Cardiac septum (tissue), 1 donor: Measurements from ENCODE around the gene TGFB1I1. TPM values are rescaled to one million over a fixed set of nuclear protein-coding genes. Genes with fewer than 3 reads are reported as not detected.

ENCODE experiments used
- DNase-seq: peaks from one replicate; pipeline ENCODE4 v3.0.0-alpha.2; 2020; ENCODE audit warnings: low spot score
- intact Hi-C: fragments of 100-400 bp; cut with DNase I; formaldehyde crosslinking; loops from one replicate; pipeline ENCODE4 v1.14.0; 2022
- total RNA-seq: library from RNA; stranded (reverse); fragmentation: NEBNext Ultra II Directional; extraction: Animal tissue kit (Norgen Biotek cat#: 25700); gene quantifications from one replicate; pipeline ENCODE4 v1.2.1, GENCODE V29; 2021
- donor health status: DM: no; HTN: no; CAD: no.

TGFB1I1 gene
- total RNA-seq, 1 donor from 2014 or later = 57.8 TPM

DNA sequence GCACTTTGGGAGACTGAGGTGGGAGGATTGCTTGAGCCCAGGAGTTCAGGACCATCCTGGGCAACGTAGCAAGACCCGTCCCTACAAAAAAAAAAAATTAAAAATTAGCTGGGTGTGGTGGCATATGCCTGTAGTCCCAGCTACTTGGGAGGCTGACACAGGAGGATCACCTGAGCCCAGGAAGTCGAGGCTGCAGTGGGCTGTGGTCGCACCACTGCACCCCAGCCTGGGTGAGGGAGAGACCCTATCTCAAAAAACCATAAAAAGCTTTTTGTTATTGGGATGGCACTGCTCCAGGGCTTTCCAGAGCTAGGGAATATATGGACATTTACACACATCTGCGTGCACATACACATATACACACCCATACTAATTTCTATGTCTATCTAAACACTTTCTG lies 20.8 kb upstream of the TGFB1I1 start:
- intact Hi-C loops = loop anchor here (10.0 kb wide), 1 partner anchor 496 kb away; the partner anchor contains the start of gene SETD1A
- DNase-seq = no peak

DNA sequence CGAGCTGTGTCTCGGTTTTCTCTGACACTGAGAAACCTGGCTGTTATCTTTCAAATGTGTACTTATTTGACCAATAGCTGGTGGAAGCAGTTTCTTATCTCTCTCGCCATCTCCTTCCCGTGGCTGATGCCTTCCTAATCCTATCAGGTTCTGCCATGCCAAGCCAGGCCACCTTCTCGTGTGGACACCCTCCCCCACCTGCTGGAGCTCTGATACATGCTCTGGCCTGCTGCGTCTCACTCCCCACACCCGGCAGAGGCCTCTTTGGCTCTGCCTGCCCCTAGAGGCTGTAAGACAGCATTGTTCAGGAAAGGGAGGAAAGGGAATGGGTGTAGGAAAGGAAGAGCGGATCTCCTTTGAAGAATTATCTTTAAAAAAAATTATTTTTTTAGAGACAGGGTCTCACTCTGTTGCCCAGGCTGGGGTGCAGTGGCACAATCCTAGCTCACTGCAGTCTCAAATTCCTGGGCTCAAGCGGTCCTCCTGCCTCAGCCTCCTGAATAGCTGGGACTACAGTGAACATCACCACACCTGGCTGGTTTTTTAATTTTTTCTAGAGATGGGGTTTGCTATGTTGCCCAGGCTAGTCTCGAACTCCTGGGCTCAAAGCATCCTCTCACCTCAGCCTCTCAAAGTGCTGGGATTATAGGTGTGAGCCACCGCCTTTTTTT lies 20.1 kb upstream of the TGFB1I1 start:
- no peak for DNase-seq
- intact Hi-C loops = loop anchor here (10.0 kb wide), 1 partner anchor 497 kb away; the partner anchor contains the start of gene SETD1A

DNA sequence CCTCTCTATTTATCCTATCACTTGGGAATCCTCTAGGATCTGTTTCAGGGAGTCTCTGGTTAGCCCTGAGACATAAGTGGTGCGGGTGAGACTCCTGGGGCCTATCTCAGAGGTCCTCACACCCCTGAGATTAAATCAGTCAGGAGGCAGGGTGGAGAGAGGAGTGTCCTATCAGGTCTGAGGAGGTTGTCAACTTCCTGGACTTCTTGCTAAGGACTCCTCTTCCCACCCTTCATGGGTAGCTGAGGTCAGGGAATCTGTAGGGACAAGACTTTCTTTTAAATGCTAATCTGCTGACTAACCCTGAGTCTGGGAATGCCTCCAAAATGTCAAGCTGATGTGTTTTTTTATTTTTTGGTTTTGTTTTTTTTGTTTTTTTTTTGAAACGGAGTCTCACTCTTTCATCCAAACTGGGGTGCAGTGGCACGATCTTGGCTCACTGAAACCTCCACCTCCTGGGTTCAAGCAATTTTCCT lies 19.3 kb upstream of the TGFB1I1 start:
- intact Hi-C loops = loop anchor here (10.0 kb wide), 1 partner anchor 498 kb away; the partner anchor contains the start of gene SETD1A
- no peak for DNase-seq

DNA sequence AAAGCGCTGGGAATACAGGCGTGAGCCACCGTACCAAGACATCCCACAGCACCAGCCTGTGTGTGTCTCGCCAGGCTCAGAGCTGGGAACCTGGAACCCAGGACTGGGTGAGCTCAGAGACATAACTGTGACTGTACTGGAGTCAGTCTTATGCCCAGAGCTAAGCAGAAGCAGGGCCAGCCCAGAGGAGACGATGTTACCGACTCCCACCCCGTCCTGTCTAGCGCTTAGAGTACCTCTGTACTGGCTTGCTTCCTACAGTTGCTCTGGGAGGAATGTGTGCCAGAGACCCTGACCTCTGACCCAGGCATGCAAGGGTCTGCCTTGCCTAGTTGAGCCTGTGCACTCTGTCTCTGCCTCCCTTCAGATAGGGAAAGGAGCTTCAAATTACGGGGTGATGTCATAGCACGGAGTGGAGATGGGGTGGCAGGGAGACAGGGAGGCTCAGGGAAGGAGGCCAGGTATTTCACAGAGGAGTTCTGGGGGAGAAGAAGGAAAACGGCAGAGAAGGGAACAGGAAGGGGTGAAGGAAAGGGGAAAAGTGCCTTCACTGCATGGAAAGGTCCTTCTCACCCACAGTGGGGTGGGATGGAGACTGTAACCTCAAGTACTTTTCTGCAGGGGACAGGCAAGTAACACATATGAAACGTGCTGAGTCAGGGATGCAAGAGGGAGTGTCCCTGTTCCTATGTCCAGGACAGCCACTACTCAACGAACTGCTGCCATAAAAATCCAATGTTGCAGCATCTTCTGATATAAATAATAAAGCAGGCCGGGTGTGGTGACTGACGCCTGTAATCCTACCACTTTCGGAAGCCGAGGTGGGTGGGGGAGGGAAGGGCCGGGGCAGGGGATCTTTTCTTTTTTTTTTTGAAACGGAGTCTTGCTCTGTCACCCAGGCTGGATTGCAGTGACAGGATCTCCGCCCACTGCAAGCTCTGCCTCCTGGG lies 18.4 kb upstream of the TGFB1I1 start:
- DNase-seq = no peak
- intact Hi-C loops = loop anchor here (10.0 kb wide), 1 partner anchor 499 kb away; the partner anchor contains the start of gene SETD1A

DNA sequence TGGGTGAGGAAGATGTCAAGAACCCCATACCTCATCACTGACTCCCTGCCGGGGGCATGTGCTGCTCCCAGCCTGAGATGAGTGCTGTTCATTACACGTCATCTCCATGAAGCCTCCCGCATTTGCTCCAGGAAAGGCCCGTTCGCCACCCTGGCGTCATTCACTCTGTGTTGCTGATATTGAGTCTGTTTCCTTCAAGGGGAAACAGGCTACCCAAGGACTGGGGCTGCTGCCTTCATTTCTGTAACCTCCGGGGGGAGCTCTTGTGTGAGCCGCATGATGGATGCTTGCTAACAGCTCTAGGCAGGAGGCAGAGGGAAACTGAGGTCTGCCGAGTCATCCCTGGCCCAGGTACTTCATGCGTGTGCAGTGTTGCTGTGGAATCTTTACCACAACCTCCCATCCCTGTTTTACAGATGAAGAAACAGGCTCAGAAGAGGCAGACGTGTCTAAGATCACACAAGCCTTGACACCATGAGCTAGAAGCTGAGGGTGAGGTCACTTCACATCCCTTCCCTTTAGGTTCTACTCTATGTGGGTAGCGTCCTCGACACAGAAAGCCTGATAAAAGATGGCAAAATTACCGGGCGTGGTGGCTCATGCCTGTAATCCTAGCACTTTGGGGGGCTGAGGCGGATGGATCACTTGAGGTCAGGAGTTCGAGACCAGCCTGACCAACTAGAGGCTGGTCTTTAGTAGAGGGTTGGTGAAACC lies 16.2 kb upstream of the TGFB1I1 start:
- DNase-seq = no peak
- intact Hi-C loops = loop anchor here (5.0 to 10.0 kb wide), 5 partner anchors 52 to 501 kb away; partner anchors contain the start of genes RUSF1, SETD1A and ZNF267

DNA sequence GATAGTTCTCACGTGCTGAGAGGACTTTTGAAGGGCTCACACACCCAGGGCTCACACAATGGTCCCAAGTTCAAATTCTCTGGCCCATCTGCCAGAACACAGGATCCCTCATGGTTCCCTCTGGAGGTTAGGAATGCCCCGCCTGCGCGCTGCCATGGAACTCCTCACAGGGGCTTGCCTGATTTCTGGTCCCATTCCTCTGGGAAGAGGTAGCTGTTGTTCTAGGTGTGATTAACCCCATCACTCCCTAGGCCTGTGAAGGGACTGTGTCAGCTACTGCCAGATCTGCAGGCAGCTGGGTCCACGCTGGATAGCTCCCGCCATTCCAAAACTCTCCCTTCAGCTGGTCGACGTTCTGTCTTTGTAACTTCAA lies 15.0 kb upstream of the TGFB1I1 start:
- intact Hi-C loops = loop anchor here (5.0 to 10.0 kb wide), 5 partner anchors 50 to 502 kb away; partner anchors contain the start of genes RUSF1, SETD1A and ZNF267

DNA sequence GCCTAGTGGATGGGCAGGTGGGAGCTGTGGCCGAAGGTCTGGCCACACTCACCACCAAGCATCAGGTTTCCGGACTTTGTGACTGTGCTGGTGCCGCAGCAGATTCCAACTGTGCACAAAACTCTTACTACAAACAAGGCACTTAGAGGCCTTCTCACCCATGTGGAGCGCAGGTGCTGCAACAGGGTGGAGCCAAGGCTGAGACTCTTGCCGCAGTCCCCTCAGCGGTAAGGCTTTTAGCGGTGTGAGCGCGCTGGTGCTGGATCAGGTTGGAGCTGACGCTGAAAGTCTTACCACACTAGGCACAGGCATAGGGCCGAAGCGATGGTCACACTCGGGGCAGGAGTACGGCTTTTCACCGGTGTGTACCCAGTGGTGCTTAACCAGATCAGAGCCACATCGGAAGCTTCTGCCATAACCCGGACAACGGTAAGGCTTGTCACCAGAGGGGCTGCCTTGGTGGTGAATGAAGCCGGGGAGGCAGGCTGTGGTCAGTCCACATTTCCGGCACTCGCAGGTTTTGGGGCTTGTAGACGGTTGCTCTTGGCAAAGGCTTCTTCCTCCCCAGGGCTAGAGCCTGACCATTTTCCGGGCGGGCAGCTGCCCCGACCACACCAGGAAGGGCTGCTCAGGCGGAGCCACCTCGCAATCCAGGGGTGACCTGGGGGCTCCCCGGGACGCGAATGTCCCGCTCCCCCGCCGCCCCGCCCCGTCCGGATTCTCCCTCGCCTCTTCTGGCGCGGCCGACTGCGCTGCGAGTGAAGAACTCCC lies 13.7 kb upstream of the TGFB1I1 start:
- no peak for DNase-seq

More for the DNA sequence above, 15.0 kb upstream of the TGFB1I1 start:
- DNase-seq = no peak

DNA sequence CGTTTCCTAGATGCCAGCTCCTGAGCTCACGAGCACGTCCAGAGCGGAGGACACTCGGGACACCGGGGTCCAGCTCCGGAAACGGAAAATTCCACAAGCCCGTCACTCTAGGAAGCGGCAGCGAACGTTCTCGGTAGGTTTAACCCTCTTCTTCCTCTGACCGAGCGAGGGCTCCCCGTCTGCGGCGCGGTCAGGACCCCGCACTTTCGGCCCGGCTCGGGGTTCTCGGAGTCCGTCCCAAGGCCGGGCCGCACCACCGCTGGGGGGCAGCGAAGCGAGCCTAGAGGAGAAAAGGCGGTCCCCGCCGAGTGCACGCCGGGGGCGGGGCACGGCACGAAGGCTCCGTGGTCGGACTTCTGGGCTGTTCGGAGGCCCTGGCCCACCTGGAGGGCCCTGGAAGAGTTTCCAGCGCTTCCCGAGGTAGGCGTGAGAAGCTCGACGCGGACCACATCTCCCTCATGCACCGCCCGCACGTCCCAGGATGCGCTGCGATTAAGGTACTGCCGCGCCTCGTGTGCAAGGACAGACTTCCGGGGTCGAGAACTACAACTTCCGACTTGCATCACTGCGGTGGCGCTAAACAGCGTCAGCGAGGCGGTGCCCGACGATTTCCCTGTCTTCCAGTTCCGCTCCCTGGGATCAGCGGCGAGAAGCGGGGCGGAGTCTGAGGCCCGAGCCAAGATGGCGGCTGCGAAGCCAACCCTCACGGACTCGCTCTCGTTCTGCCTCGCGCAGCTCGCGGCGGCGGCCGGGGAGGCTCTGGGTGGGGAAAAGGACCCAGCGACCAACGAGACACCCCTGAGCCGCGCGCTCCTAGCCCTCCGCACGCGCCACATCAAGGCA lies 12.9 kb upstream of the TGFB1I1 start, which contains the start of gene ARMC5:
Gene ARMC5, plus strand, starts transcription at position 658 of the 843 bp plus-strand sequence. Its CDS starts 24 bp downstream, at position 682.
- intact Hi-C loops = loop anchor here (5.0 to 10.0 kb wide), 5 partner anchors 48 to 504 kb away; partner anchors contain the start of genes RUSF1, SETD1A and ZNF267
- DNase-seq = peak; percentile 98

More for the DNA sequence above, 13.7 kb upstream of the TGFB1I1 start:
- intact Hi-C loops = loop anchor here (5.0 to 10.0 kb wide), 5 partner anchors 49 to 503 kb away; partner anchors contain the start of genes RUSF1, SETD1A and ZNF267

DNA sequence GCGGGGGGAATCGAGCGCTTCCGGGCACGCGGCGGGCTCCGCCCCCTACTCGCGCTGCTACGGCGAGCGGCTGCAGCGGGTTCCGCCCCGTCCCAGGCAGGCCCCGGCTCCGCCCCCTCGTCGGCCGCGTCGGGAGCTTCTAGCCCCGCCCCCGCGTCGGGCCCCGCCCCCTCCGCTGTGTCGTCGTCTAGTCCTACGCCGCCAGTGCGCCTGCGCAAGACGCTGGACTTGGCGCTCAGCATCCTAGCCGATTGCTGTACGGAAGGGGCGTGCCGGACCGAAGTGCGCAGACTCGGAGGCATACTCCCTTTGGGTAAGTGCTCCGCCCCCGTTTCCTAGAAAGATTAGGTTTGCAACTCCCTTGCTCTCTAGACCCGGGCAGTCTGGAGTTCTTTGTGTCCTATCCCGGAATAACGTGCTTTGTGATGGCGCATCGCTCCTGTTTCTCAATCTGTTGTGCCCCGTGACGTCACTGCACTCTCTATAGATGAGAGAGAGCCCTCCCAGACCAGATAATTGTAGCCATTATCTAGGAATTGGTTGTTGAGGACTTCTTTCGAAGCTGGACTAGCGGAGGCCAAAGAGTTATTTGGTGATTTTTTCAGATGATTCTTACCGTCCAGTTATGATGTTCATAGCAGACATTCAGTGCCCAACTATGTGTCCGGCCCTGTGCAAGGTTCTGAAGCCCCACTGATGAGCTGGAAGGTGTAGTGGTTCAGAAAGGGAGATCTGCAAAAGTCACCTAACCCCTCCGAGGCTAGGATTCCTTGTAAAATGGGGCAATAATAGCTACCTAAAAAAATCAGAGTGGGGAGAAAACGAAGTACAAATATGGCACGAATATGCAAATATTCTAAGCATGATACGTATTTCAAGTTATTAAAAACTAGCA lies 12.0 kb upstream of the TGFB1I1 start:
- intact Hi-C loops = loop anchor here (5.0 to 10.0 kb wide), 5 partner anchors 47 to 505 kb away; partner anchors contain the start of genes RUSF1, SETD1A and ZNF267
- peak; percentile 100 for DNase-seq

DNA sequence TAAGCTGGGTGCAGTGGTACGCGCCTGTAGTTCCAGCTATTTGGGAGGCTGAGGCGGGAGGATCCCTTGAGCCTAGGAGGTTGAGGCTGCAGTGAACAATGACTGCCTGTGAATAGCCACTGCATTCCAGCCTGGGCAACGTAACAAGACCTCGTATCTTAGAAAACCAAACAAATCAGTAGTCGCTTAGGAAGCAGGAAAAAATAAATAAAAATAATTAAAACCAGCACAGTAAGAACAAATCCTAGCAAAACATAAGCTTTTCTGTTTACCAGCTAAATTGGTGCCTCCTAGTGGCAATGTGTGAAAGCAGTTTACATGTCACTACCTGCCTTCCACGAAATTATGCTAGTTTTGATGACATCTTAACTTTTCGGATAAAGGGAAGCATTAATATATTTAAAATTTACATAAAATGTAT lies 11.4 kb upstream of the TGFB1I1 start:
- intact Hi-C loops = no loop called here
- DNase-seq = no peak

DNA sequence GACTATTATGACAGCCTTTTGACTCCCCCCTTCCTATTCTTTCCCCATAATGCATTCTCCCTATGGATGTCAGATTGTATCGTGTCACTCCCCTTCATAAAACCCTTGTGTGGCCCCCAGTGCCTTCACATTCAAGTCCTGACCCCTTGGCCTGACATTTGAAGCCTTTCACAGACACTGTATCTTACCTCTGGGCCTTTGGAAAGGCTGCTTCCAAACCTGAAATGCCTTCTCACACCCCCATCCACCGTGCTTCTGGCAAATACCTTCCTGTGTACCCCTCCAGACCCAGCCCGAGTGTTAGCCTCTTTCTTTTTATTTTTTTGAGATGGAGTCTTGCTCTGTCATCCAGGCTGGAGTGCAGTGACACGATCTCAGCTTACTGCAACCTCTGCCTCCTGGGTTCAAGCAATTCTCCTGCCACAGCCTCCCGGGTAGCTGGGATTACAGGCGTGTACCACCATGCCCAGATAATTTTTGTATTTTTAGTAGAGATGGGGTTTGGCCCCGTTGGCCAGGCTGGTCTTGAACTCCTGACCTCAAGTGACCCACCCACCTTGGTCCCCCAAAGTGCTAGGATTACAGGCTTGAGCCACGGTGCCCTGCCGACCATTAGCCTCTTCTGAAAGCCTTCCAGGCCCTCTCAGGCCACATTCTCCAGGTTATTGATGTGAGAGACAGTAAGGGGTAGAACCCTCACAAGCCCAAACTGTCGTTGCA lies 10.6 kb upstream of the TGFB1I1 start:
- DNase-seq = no peak
- intact Hi-C loops = no loop called here

DNA sequence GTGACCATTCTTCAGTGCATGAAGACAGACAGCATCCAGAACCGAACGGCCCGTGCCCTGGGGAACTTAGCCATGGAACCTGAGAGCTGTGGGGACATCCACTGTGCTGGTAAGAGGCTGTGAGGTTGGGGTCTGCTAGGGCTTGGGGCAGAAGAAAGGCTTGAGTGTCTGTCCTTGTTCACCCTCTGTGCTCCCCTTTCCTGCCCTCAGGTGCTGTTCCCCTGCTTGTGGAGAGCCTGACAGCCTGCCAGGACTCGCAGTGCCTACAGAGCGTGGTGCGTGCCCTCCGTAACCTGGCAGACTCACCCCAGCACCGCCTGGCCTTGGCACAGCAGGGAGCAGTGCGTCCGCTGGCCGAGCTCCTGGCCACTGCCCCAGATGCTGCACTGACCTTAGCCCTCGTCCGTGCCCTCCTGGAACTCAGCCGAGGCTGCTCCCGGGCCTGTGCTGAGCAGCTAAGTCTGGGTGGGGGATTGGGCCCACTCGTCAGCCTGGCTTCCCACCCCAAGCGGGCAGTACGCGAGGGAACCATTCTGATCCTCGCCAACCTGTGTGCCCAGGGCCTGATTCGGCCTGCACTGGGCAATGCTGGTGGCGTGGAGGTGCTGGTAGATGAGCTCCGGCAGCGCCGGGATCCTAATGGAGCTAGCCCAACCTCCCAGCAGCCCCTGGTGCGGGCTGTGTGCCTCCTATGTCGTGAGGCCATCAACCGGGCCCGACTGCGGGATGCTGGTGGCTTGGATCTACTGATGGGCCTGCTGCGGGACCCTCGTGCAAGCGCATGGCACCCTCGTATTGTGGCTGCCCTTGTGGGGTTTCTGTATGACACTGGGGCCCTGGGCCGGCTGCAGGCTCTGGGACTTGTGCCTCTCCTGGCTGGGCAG lies 9.8 kb upstream of the TGFB1I1 start:
- intact Hi-C loops = no loop called here
- no peak for DNase-seq

DNA sequence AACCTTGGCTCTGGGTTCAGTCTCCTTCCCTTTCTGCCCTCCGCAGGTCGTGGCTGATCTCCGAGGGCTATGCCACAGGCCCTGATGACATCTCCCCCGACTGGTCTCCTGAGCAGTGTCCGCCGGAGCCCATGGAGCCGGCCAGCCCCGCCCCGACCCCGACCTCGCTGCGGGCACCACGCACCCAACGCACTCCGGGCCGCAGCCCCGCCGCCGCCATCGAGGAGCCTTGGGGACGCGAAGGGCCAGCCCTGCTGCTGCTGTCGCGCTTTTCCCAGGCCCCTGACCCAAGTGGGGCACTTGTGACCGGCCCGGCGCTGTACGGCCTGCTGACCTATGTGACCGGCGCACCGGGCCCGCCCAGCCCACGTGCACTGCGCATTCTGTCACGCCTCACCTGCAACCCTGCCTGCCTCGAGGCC lies 7.6 kb upstream of the TGFB1I1 start:
- intact Hi-C loops = no loop called here
- no peak for DNase-seq

DNA sequence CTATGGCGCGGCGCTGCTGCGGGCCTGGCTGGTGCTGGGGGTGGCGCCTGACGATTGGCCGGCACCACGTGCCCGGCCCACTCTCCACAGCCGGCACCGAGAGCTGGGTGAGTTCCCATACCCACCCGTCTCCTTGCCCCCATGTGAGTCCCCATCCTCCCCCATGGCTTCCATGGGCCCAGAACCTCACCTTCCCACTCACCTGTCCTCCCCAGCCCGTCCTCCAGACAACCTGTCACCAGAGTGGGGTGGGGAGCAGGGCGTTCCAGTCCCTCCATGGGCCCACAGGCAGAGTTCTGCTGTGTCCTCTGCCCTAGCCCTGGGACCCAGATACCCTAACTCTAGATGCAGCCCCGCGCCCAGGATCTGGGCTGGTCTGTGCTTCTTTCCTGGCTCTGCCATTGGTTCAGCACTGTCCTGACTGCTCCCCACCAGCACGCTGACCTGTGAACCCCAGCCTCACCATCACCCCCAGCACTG lies 7.1 kb upstream of the TGFB1I1 start:
- intact Hi-C loops = no loop called here
- no peak for DNase-seq
